ENCODE measurements around the gene PUM2. TPM values are rescaled to one million over a fixed set of nuclear protein-coding genes. Genes with fewer than 3 reads are reported as not detected.

PUM2 gene
- total RNA-seq (ENCODE audit: unreplicated experiment), result 113 TPM
- long read RNA-seq, partial matches to known transcripts, result 0 of 2 reads
- long read RNA-seq, other reads (novel, unspliced or antisense), result 2 of 2 reads

- no peak for TF ChIP-seq CTCF (IDR thresholded peaks at IDR 0.05; ENCODE audit: partially characterized antibody, unreplicated experiment)
- Mint-ChIP-seq H3K4me3 (ENCODE audit: unreplicated experiment) (peak within 1 kb of the TSS; percentile 97), H3K36me3 (ENCODE audit: unreplicated experiment) (no peaks in the 10 kb centered on the region), H3K4me1 (ENCODE audit: low read depth, unreplicated experiment) (peaks cover 37% of the 10 kb centered on the region), H3K27ac (ENCODE audit: unreplicated experiment) (peak within 1 kb of the TSS; percentile 78), H3K9me3 (ENCODE audit: unreplicated experiment) (peaks cover 6% of the 10 kb centered on the region), H3K27me3 (ENCODE audit: unreplicated experiment) (peaks cover 6% of the 10 kb centered on the region)
- DNase-seq, result peak; percentile 94
Measured at GRCh38 chr2:20350753-20351554, at the start of gene PUM2. Gene PUM2 (minus strand): TSS chr2:20350844. CDS start chr2:20327360, 23,484 bp downstream.

GRCh38 chr2:20400306-20400705, 49.7 kb upstream of the PUM2 start:
- no peaks in the 10 kb centered on the region for H3K9me3 Mint-ChIP-seq (ENCODE audit: unreplicated experiment)
- peaks cover 3% of the 10 kb centered on the region for H3K27me3 Mint-ChIP-seq (ENCODE audit: unreplicated experiment)
- H3K4me3 Mint-ChIP-seq (ENCODE audit: unreplicated experiment), result no peak overlapping the region
- no peak for DNase-seq
- H3K27ac Mint-ChIP-seq (ENCODE audit: unreplicated experiment), result no peak overlapping the region
- H3K4me1 Mint-ChIP-seq (ENCODE audit: low read depth, unreplicated experiment), result no peaks in the 10 kb centered on the region
- no peaks in the 10 kb centered on the region for H3K36me3 Mint-ChIP-seq (ENCODE audit: unreplicated experiment)
- no peak for TF ChIP-seq CTCF (IDR thresholded peaks at IDR 0.05; ENCODE audit: partially characterized antibody, unreplicated experiment)

GRCh38 chr2:20398956-20399567, 48.4 kb upstream of the PUM2 start:
- Mint-ChIP-seq H3K4me1 (ENCODE audit: low read depth, unreplicated experiment) (no peaks in the 10 kb centered on the region), H3K27ac (ENCODE audit: unreplicated experiment) (no peak overlapping the region)

GRCh38 chr2:20397811-20398447, 47.3 kb upstream of the PUM2 start:
- H3K9me3 Mint-ChIP-seq (ENCODE audit: unreplicated experiment), result no peaks in the 10 kb centered on the region
- H3K27ac Mint-ChIP-seq (ENCODE audit: unreplicated experiment), result no peak overlapping the region
- H3K4me3 Mint-ChIP-seq (ENCODE audit: unreplicated experiment), result no peak overlapping the region
- no peaks in the 10 kb centered on the region for H3K4me1 Mint-ChIP-seq (ENCODE audit: low read depth, unreplicated experiment)
- H3K36me3 Mint-ChIP-seq (ENCODE audit: unreplicated experiment), result no peaks in the 10 kb centered on the region
- no peak for TF ChIP-seq CTCF (IDR thresholded peaks at IDR 0.05; ENCODE audit: partially characterized antibody, unreplicated experiment)
- H3K27me3 Mint-ChIP-seq (ENCODE audit: unreplicated experiment), result peaks cover 3% of the 10 kb centered on the region
- no peak for DNase-seq

More at GRCh38 chr2:20398956-20399567, 48.4 kb upstream of the PUM2 start:
- no peak for TF ChIP-seq CTCF (IDR thresholded peaks at IDR 0.05; ENCODE audit: partially characterized antibody, unreplicated experiment)
- Mint-ChIP-seq H3K9me3 (ENCODE audit: unreplicated experiment) (no peaks in the 10 kb centered on the region), H3K27me3 (ENCODE audit: unreplicated experiment) (peaks cover 3% of the 10 kb centered on the region), H3K36me3 (ENCODE audit: unreplicated experiment) (no peaks in the 10 kb centered on the region), H3K4me3 (ENCODE audit: unreplicated experiment) (no peak overlapping the region)
- no peak for DNase-seq

Data from glutamatergic neuron (in vitro differentiated cells).